Central memory CD8-positive, alpha-beta T cell (primary cell): Measurements from ENCODE around the gene PAXIP1.
A peak's percentile ranks its signal among the peaks of the same experiment; 100 is the strongest.

ENCODE experiments used
- ATAC-seq: fragments of 150-1000 bp; cut with Tn5 transposase; replicated peaks from 2 replicates; pipeline ENCODE4 v1.10.0; 2022; ENCODE audit warnings: mild to moderate bottlenecking, moderate FRiP score, moderate number of reproducible peaks; ENCODE audit not compliant: poor library complexity, severe bottlenecking; ENCODE audit errors: extremely low read depth
- DNase-seq, 2 donors: peaks; one replicate each; pipeline ENCODE4 v3.0.0; 2021; ENCODE audit warnings: low spot score in 2 of 2
- H3K27ac Mint-ChIP-seq: one replicate; pipeline ENCODE4 v1.8.0; 2022; ENCODE audit warnings: low read depth, mild to moderate bottlenecking, moderate library complexity, mixed read lengths
- H3K27me3 Mint-ChIP-seq: one replicate; pipeline ENCODE4 v1.8.0; 2022; ENCODE audit warnings: mixed read lengths
- H3K36me3 Mint-ChIP-seq: one replicate; pipeline ENCODE4 v1.8.0; 2022; ENCODE audit warnings: mild to moderate bottlenecking, moderate library complexity, mixed read lengths; ENCODE audit not compliant: insufficient read depth
- H3K4me1 Mint-ChIP-seq: one replicate; pipeline ENCODE4 v1.8.0; 2022; ENCODE audit warnings: mixed read lengths
- H3K4me3 Mint-ChIP-seq: one replicate; pipeline ENCODE4 v1.8.0; 2022; ENCODE audit warnings: mild to moderate bottlenecking, moderate library complexity, mixed read lengths
- H3K9me3 Mint-ChIP-seq: one replicate; pipeline ENCODE4 v1.8.0; 2022; ENCODE audit warnings: mixed read lengths

Gene PAXIP1

DNA sequence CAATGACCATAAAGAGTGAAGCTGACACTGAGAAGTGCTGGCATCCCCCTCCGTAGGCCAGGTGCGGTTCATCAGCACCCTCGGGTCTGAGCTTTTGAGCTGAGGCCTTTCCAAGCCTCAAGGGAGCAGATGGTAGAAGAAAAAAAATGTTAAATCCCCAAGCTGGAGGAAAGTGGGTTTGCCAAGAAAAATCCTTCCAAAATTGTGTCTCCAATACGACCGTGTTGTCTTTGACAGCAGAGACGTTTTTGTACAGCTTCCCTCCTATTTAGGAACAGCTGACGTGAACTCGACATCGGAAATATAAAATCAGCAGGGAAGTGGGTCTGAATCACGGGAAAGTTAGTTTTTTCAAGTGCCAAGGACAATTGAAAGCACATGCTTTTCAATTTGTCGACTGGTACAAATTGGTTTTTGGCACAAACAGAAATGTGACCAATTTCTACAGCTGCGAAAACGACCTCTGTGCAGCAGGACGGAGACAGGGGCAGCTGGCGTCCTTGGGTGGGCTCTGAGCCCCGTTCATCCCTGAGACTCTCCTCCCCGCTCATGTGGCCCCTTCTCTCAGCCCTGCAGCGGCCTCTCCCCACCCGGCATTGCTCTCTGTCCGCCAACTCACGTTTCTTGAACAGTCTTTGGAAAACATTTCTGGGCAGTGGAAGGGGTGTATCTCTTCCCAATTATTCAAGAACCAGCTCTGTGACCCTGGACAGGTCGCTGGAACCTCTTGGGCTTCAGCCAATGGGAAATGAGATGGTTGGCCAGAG lies 89.9 kb downstream of the PAXIP1 start:
- peaks cover 30% of the 10 kb centered on the region for H3K27me3 Mint-ChIP-seq
- no peak overlapping the region for H3K4me3 Mint-ChIP-seq
- H3K9me3 Mint-ChIP-seq: no peaks in the 10 kb centered on the region
- peaks cover 6% of the 10 kb centered on the region for H3K4me1 Mint-ChIP-seq
- H3K27ac Mint-ChIP-seq: no peak overlapping the region
- H3K36me3 Mint-ChIP-seq: no peaks in the 10 kb centered on the region
- ATAC-seq: no peak
- no peak for DNase-seq

DNA sequence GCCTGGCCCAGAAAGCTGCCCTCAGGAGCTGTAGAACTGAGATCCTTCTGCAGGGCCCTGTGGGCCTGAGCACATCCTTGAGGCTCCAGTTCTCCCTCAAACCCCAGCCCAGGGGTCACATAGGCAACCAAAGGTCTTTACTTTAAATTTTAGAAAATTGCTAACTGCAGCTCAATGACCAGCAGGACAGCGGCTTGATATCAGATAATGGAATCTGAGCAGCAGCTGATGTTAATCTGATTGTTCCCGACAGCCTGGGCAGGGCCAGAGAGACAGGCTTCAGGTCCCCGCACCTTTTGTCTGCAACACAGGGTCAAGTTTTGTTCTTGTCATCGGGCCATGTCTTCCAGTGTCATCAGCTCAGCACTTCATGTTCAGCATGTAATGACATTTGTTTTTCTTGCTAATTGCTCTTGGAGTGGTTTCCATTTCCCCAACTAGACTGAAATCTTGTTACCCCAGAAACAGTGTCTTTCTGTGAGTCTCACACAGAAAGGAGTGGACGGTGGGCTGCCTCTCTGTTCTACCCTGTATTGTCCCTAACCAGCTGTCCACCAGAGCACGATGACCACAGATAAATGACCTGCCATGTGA lies 91.0 kb downstream of the PAXIP1 start:
- no peak for DNase-seq
- Mint-ChIP-seq H3K4me3 (no peak overlapping the region), H3K9me3 (no peaks in the 10 kb centered on the region), H3K27me3 (peaks cover 35% of the 10 kb centered on the region), H3K27ac (no peak overlapping the region), H3K4me1 (peaks cover 6% of the 10 kb centered on the region), H3K36me3 (no peaks in the 10 kb centered on the region)
- no peak for ATAC-seq

- no peaks in the 10 kb centered on the region for H3K36me3 Mint-ChIP-seq
Observed at GRCh38 chr7:154911411-154911810, 91.5 kb downstream of the PAXIP1 start.

DNA sequence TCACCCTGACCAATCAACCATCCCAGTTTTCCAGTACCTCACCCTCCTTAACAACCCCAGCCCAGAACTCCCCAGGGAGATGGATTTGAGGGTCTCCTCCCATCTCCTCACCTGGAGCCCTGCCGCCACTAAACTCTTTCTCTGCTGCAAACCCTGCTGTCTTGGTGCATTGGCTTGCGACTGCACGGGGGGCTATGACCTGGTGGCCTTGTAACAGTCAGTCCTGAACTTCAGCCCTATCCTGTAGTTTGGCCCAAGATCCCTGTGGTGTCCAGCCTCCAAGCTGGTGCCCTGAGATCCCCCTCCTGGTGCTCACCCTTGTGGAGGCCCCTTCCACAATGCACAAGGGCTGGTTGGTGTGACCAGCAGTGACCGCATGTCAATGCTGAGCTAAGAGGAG lies 91.9 kb downstream of the PAXIP1 start:
- Mint-ChIP-seq H3K27ac (no peak overlapping the region), H3K27me3 (peaks cover 32% of the 10 kb centered on the region), H3K36me3 (no peaks in the 10 kb centered on the region)

More at GRCh38 chr7:154911411-154911810, 91.5 kb downstream of the PAXIP1 start:
- ATAC-seq (no peak), DNase-seq (no peak)
- Mint-ChIP-seq H3K9me3 (no peaks in the 10 kb centered on the region), H3K4me3 (no peak overlapping the region), H3K4me1 (peaks cover 6% of the 10 kb centered on the region), H3K27ac (no peak overlapping the region), H3K27me3 (peaks cover 35% of the 10 kb centered on the region)

GRCh38 chr7:154910125-154910524 lies 92.8 kb downstream of the PAXIP1 start:
- no peak for ATAC-seq
- Mint-ChIP-seq H3K9me3 (no peaks in the 10 kb centered on the region), H3K4me1 (peaks cover 6% of the 10 kb centered on the region), H3K27me3 (peaks cover 34% of the 10 kb centered on the region), H3K4me3 (no peak overlapping the region), H3K27ac (no peak overlapping the region), H3K36me3 (no peaks in the 10 kb centered on the region)
- DNase-seq: no peak

More for the DNA sequence above, 91.9 kb downstream of the PAXIP1 start:
- ATAC-seq (no peak), DNase-seq (no peak)
- H3K4me3 Mint-ChIP-seq: no peak overlapping the region
- H3K4me1 Mint-ChIP-seq: peaks cover 6% of the 10 kb centered on the region
- no peaks in the 10 kb centered on the region for H3K9me3 Mint-ChIP-seq

- Mint-ChIP-seq H3K27ac (no peak overlapping the region), H3K4me1 (peaks cover 6% of the 10 kb centered on the region), H3K4me3 (no peak overlapping the region), H3K27me3 (peaks cover 38% of the 10 kb centered on the region), H3K36me3 (no peaks in the 10 kb centered on the region), H3K9me3 (no peaks in the 10 kb centered on the region)
- ATAC-seq: no peak
- no peak for DNase-seq
Observed at GRCh38 chr7:154909241-154910105, 93.5 kb downstream of the PAXIP1 start.

GRCh38 chr7:154907651-154908620 lies 95.0 kb downstream of the PAXIP1 start:
- ATAC-seq (no peak), DNase-seq (no peak)
- H3K27ac Mint-ChIP-seq: no peak overlapping the region
- peaks cover 38% of the 10 kb centered on the region for H3K27me3 Mint-ChIP-seq
- peak overlapping the region; percentile 48 for H3K4me3 Mint-ChIP-seq
- H3K4me1 Mint-ChIP-seq: no peaks in the 10 kb centered on the region
- no peaks in the 10 kb centered on the region for H3K36me3 Mint-ChIP-seq
- H3K9me3 Mint-ChIP-seq: no peaks in the 10 kb centered on the region

- no peak overlapping the region for H3K4me3 Mint-ChIP-seq
- H3K27ac Mint-ChIP-seq: no peak overlapping the region
Observed at GRCh38 chr7:154906736-154907355, 96.1 kb downstream of the PAXIP1 start.

GRCh38 chr7:154906201-154906600 lies 96.7 kb downstream of the PAXIP1 start:
- Mint-ChIP-seq H3K36me3 (no peaks in the 10 kb centered on the region), H3K27ac (no peak overlapping the region), H3K27me3 (peaks cover 38% of the 10 kb centered on the region), H3K4me3 (no peak overlapping the region), H3K4me1 (no peaks in the 10 kb centered on the region), H3K9me3 (no peaks in the 10 kb centered on the region)
- DNase-seq (no peak), ATAC-seq (no peak)

More at GRCh38 chr7:154906736-154907355, 96.1 kb downstream of the PAXIP1 start:
- H3K27me3 Mint-ChIP-seq: peaks cover 38% of the 10 kb centered on the region
- no peaks in the 10 kb centered on the region for H3K4me1 Mint-ChIP-seq
- ATAC-seq (no peak), DNase-seq (no peak)
- H3K36me3 Mint-ChIP-seq: no peaks in the 10 kb centered on the region
- no peaks in the 10 kb centered on the region for H3K9me3 Mint-ChIP-seq

GRCh38 chr7:154905615-154906014 lies 97.3 kb downstream of the PAXIP1 start:
- Mint-ChIP-seq H3K27ac (no peak overlapping the region), H3K9me3 (no peaks in the 10 kb centered on the region), H3K27me3 (peaks cover 38% of the 10 kb centered on the region), H3K36me3 (no peaks in the 10 kb centered on the region), H3K4me3 (no peak overlapping the region), H3K4me1 (no peaks in the 10 kb centered on the region)
- DNase-seq (no peak), ATAC-seq (no peak)

DNA sequence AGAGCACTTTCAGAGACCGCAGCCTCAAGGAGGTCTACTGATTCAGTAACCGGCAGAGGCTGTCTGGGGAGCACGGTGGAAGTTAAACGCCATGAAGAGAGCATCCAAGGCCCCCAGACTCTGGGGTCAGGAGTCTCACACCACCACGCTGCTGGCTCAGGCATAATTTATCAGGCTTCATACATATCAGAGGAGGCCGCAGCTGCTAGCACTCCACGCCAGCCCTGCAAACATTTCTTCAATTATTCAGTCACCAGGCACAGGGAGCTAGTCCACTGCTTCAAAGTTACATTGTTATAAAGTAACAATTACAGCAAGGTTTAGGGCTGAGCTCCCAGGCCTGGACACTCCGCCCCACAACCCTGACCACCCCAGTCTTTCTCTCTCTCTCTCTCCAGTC lies 97.8 kb downstream of the PAXIP1 start:
- ATAC-seq (no peak), DNase-seq (no peak)
- Mint-ChIP-seq H3K9me3 (no peaks in the 10 kb centered on the region), H3K27me3 (peaks cover 38% of the 10 kb centered on the region), H3K4me1 (no peaks in the 10 kb centered on the region), H3K27ac (no peak overlapping the region), H3K36me3 (no peaks in the 10 kb centered on the region), H3K4me3 (no peak overlapping the region)
